ENCODE measurements around the gene QRICH1.

GRCh38 chr3:49015072-49015471 lies 78.8 kb downstream of the QRICH1 start:
- TF ChIP-seq CHD2 (IDR thresholded peaks at IDR 0.05; ENCODE audit: low read length, partially characterized antibody) (no peak), CTCF (IDR thresholded peaks at IDR 0.05) (no peak), IRF3 (IDR thresholded peaks at IDR 0.05; ENCODE audit: low read depth, low read length) (no peak), NRF1 (IDR thresholded peaks at IDR 0.05; ENCODE audit: low read depth, low read length) (no peak), JUND (IDR thresholded peaks at IDR 0.05) (no peak), YY1 (IDR thresholded peaks at IDR 0.05; ENCODE audit: low read depth) (no peak), EZH2phosphoT487 (IDR thresholded peaks at IDR 0.05; ENCODE audit: borderline replicate concordance, low read depth) (no peak), POLR2AphosphoS5 (IDR thresholded peaks at IDR 0.05; ENCODE audit: low read depth, low read length) (no peak), GABPA (IDR thresholded peaks at IDR 0.05; ENCODE audit: low read depth) (no peak), PBX3 (IDR thresholded peaks at IDR 0.05) (no peak)

All from SK-N-SH (cell line).